B cell (primary cell): ENCODE measurements around the gene RNF103. TPM values are rescaled to one million over a fixed set of nuclear protein-coding genes. Genes with fewer than 3 reads are reported as not detected.

Source experiments
- ATAC-seq: fragments of 200-7000 bp; cut with Tn5 transposase; one replicate; pipeline ENCODE4 v1.10.0; 2021; ENCODE audit warnings: low read depth, mild to moderate bottlenecking, moderate number of reproducible peaks, moderate library complexity
- CTCF ChIA-PET: fragments of 350-600 bp; sonication (Branson Sonifier 250); formaldehyde crosslinking; loops from one replicate; lab custom pipeline; 2021; ENCODE audit warnings: antibody characterized with exemption, inconsistent platforms; lab: Charles Lee
- POLR2A ChIA-PET: fragments of 350-600 bp; sonication (Branson Sonifier 250); formaldehyde crosslinking; loops from one replicate; lab custom pipeline; 2021; ENCODE audit warnings: antibody characterized with exemption; lab: Charles Lee
- DNase-seq: peaks from one replicate; pipeline ENCODE4 v3.0.0; 2013
- H2AFZ ChIP-seq: 2 replicates; pipeline ENCODE4 v1.6.1; 2012; ENCODE audit warnings: mild to moderate bottlenecking, low read depth, low read length; ENCODE audit not compliant: insufficient read depth, poor library complexity, severe bottlenecking
- H3K27ac ChIP-seq, 2 donors: 1 replicate in 1 of 2; 2 replicates in 1 of 2; pipeline ENCODE4 v1.5.1; 2012 to 2013; ENCODE audit warnings: low read length in 2 of 2, mild to moderate bottlenecking in 2 of 2, moderate library complexity in 1 of 2
- H3K27me3 ChIP-seq, 4 experiments: fragments of 200-600 bp in 1 of 4; sonication (generic) in 1 of 4; replicated peaks in 1 of 4; 1 replicate in 2 of 4; 2 replicates in 2 of 4; pipeline versions ENCODE4 v1.6.1 to v1.7.0; 2013 to 2016; ENCODE audit warnings: low read length in 3 of 4, mild to moderate bottlenecking in 2 of 4, mixed read lengths in 1 of 4, moderate library complexity in 1 of 4; ENCODE audit not compliant: insufficient read depth in 4 of 4, control insufficient read depth in 3 of 4; ENCODE audit errors: control extremely low read depth in 1 of 4
- H3K36me3 ChIP-seq, 2 experiments: replicated peaks in 1 of 2; 1 replicate in 1 of 2; 2 replicates in 1 of 2; pipeline versions ENCODE4 v1.6.1 to v1.7.1; 2013; ENCODE audit warnings: low read length in 1 of 2; ENCODE audit not compliant: insufficient read depth in 2 of 2, control insufficient read depth in 1 of 2; ENCODE audit errors: control extremely low read depth in 1 of 2, extremely low read depth in 1 of 2
- H3K4me1 ChIP-seq, 2 donors: fragments of 200-600 bp in 1 of 2; sonication (generic) in 1 of 2; 1 replicate in 1 of 2; 2 replicates in 1 of 2; pipeline versions ENCODE4 v1.5.1 to v1.6.1; 2013 to 2017; ENCODE audit warnings: low read length in 2 of 2; ENCODE audit not compliant: control insufficient read depth in 2 of 2, insufficient read depth in 2 of 2
- H3K4me2 ChIP-seq: replicated peaks from 2 replicates; pipeline ENCODE3; 2012; ENCODE audit warnings: mild to moderate bottlenecking, low read depth, low read length; ENCODE audit not compliant: poor library complexity, severe bottlenecking
- H3K4me3 ChIP-seq, 5 experiments: fragments of 200-600 bp in 1 of 5; sonication (generic) in 1 of 5; 1 replicate in 3 of 5; 2 replicates in 2 of 5; pipeline versions ENCODE4 v1.5.1 to v1.7.0; 2011 to 2016; ENCODE audit warnings: low read length in 4 of 5, mild to moderate bottlenecking in 4 of 5, low read depth in 2 of 5, control low read depth in 1 of 5, moderate library complexity in 1 of 5; ENCODE audit not compliant: insufficient read depth in 1 of 5; ENCODE audit errors: control extremely low read depth in 1 of 5, extremely low read depth in 1 of 5
- H3K79me2 ChIP-seq: fragments of 200-600 bp; sonication (generic); one replicate; pipeline ENCODE4 v1.6.0; 2016; ENCODE audit warnings: low read length; ENCODE audit not compliant: control insufficient read depth, insufficient read depth
- H3K9ac ChIP-seq: fragments of 200-600 bp; sonication (generic); 2 replicates; pipeline ENCODE4 v1.6.1; 2017; ENCODE audit warnings: mild to moderate bottlenecking, low read length, moderate library complexity
- H3K9me3 ChIP-seq, 3 donors: one replicate each; pipeline versions ENCODE4 v1.6.1 to v1.7.1; 2013; ENCODE audit warnings: low read length in 2 of 3; ENCODE audit not compliant: control insufficient read depth in 2 of 3, insufficient read depth in 1 of 3; ENCODE audit errors: control extremely low read depth in 1 of 3
- H4K20me1 ChIP-seq: 2 replicates; pipeline ENCODE4 v1.6.0; 2012; ENCODE audit warnings: mild to moderate bottlenecking, low read length; ENCODE audit not compliant: insufficient read depth, control insufficient read depth, poor library complexity, severe bottlenecking
- H3K27ac Mint-ChIP-seq: one replicate; pipeline ENCODE4 v1.8.0; 2021; ENCODE audit warnings: mixed read lengths
- H3K27me3 Mint-ChIP-seq: one replicate; pipeline ENCODE4 v1.8.0; 2021; ENCODE audit warnings: mixed read lengths
- H3K4me1 Mint-ChIP-seq: one replicate; pipeline ENCODE4 v1.8.0; 2021; ENCODE audit warnings: mixed read lengths
- H3K4me3 Mint-ChIP-seq: one replicate; pipeline ENCODE4 v1.8.0; 2021; ENCODE audit warnings: mixed read lengths
- H3K9me3 Mint-ChIP-seq: one replicate; pipeline ENCODE4 v1.8.0; 2022; ENCODE audit warnings: mixed read lengths; ENCODE audit not compliant: insufficient read depth
- CTCF ChIP-seq: fragments of 200-600 bp; IDR thresholded peaks from one replicate; pipeline ENCODE4 v1.8.0; 2022; ENCODE audit warnings: antibody characterized with exemption, mild to moderate bottlenecking
- EZH2 ChIP-seq: IDR thresholded peaks from 2 replicates; pipeline ENCODE4 v1.6.1; 2012; ENCODE audit warnings: borderline replicate concordance, low read depth, mild to moderate bottlenecking, moderate library complexity, low read length; ENCODE audit not compliant: insufficient read depth, poor library complexity, severe bottlenecking
- WGBS: methylation state at CpG from one replicate; pipeline ENCODE4 v1.1.5; 2013; ENCODE audit warnings: missing lambda C conversion rate; ENCODE audit not compliant: insufficient coverage; 5-methylcytosine and 5-hydroxymethylcytosine counted together
- intact Hi-C: fragments of 100-400 bp; cut with micrococcal nuclease; formaldehyde crosslinking; loops from one replicate; pipeline ENCODE4 v1.10.0; 2022
- polyA plus RNA-seq: library from polyadenylated mRNA; depleted of rRNA; stranded (reverse); fragments of >200 nt; gene quantifications from 2 replicates; pipeline ENCODE4 v1.2.3, GENCODE V29; 2012
- total RNA-seq, 2 donors: library from RNA; stranded (reverse); fragments of 120-200 nt in 1 of 2; gene quantifications; 1 replicate in 1 of 2; 2 replicates in 1 of 2; pipeline versions ENCODE4 v1.2.3 to v1.2.4, GENCODE V29; 2013 to 2022

The RNF103 gene
- total and polyA plus RNA-seq, 2 donors (not counting 1 experiment from before 2014, with no cell fraction given) = 23.7 to 37.2 TPM

- H3K4me1 ChIP-seq = no peaks in the 10 kb centered on the region
- H3K9me3 Mint-ChIP-seq = no peaks in the 10 kb centered on the region
- peaks cover 0 to 2% (median 0%) of the 10 kb centered on the region in 4 experiments for H3K27me3 ChIP-seq
- ATAC-seq (no peak), DNase-seq (no peak)
- POLR2A ChIA-PET = no interaction called here
- WGBS = 98% methylated on average over 5 of the region's 5 CpGs
- H3K36me3 ChIP-seq = no peaks in the 10 kb centered on the region
- CTCF ChIA-PET = no interaction called here
- H3K4me3 Mint-ChIP-seq = no peak overlapping the region
- no peaks in the 10 kb centered on the region for H3K4me1 Mint-ChIP-seq
- H3K9me3 ChIP-seq = peaks cover 0 to 1% (median 0%) of the 10 kb centered on the region in 3 donors
- H3K27ac ChIP-seq = no peak overlapping the region
- no peak overlapping the region for H3K4me3 ChIP-seq
- H2AFZ ChIP-seq = no peak overlapping the region
- H3K9ac ChIP-seq = no peak overlapping the region
- no peak overlapping the region for H3K4me2 ChIP-seq
- no peaks in the 10 kb centered on the region for H4K20me1 ChIP-seq
- TF ChIP-seq EZH2 (no peak), CTCF (no peak)
- intact Hi-C loops = no loop called here
- no peaks in the 10 kb centered on the region for H3K79me2 ChIP-seq
- no peak overlapping the region for H3K27ac Mint-ChIP-seq
- H3K27me3 Mint-ChIP-seq = no peaks in the 10 kb centered on the region
These were observed 9.5 kb upstream of the RNF103 start for GRCh38 chr2:86633155-86633651.

GRCh38 chr2:86632672-86633071, 9.0 kb upstream of the RNF103 start:
- no peak overlapping the region for H3K4me2 ChIP-seq
- CTCF ChIA-PET = no interaction called here

More at GRCh38 chr2:86632672-86633071, 9.0 kb upstream of the RNF103 start:
- DNase-seq (no peak), ATAC-seq (no peak)
- no peak overlapping the region for H2AFZ ChIP-seq
- H3K9me3 Mint-ChIP-seq = no peaks in the 10 kb centered on the region
- no peaks in the 10 kb centered on the region for H3K9me3 ChIP-seq
- H3K79me2 ChIP-seq = no peaks in the 10 kb centered on the region
- no peak overlapping the region for H3K27ac ChIP-seq
- no peaks in the 10 kb centered on the region for H3K4me1 ChIP-seq
- H3K27me3 Mint-ChIP-seq = no peaks in the 10 kb centered on the region
- no peaks in the 10 kb centered on the region for H4K20me1 ChIP-seq
- no peak overlapping the region for H3K4me3 ChIP-seq
- H3K27me3 ChIP-seq = peaks cover 0 to 2% (median 0%) of the 10 kb centered on the region in 4 experiments
- no peaks in the 10 kb centered on the region for H3K36me3 ChIP-seq
- H3K4me3 Mint-ChIP-seq = no peak overlapping the region
- POLR2A ChIA-PET = no interaction called here
- no peak overlapping the region for H3K27ac Mint-ChIP-seq
- intact Hi-C loops = no loop called here
- no peak overlapping the region for H3K9ac ChIP-seq
- no CpG with 5 or more reads among the region's 2 CpGs for WGBS
- TF ChIP-seq CTCF = no peak
- no peak for TF ChIP-seq EZH2
- H3K4me1 Mint-ChIP-seq = no peaks in the 10 kb centered on the region
